ENCODE data around the gene UQCC2.

Gene UQCC2

GRCh38 chr6:33744895-33745546 is 33.5 kb upstream of the UQCC2 start:
- in situ Hi-C loops (cut with MboI; ENCODE audit: low sequenced_read_pairs) = no loop called here

GRCh38 chr6:33744001-33744848 is 32.7 kb upstream of the UQCC2 start:
- in situ Hi-C loops (cut with MboI; ENCODE audit: low sequenced_read_pairs) = no loop called here

GRCh38 chr6:33742837-33743236 is 31.3 kb upstream of the UQCC2 start:
- in situ Hi-C loops (cut with MboI; ENCODE audit: low sequenced_read_pairs) = no loop called here

GRCh38 chr6:33742092-33742491 is 30.6 kb upstream of the UQCC2 start:
- in situ Hi-C loops (cut with MboI; ENCODE audit: low sequenced_read_pairs) = no loop called here

GRCh38 chr6:33740794-33741193 is 29.3 kb upstream of the UQCC2 start:
- in situ Hi-C loops (cut with MboI; ENCODE audit: low sequenced_read_pairs) = no loop called here

- in situ Hi-C loops (cut with MboI; ENCODE audit: low sequenced_read_pairs) = no loop called here
These were observed 28.7 kb upstream of the UQCC2 start for GRCh38 chr6:33740204-33740608.

GRCh38 chr6:33739571-33739970 is 28.1 kb upstream of the UQCC2 start:
- in situ Hi-C loops (cut with MboI; ENCODE audit: low sequenced_read_pairs) = no loop called here

GRCh38 chr6:33738879-33739278 is 27.4 kb upstream of the UQCC2 start:
- in situ Hi-C loops (cut with MboI; ENCODE audit: low sequenced_read_pairs) = no loop called here

GRCh38 chr6:33738153-33738552 is 26.7 kb upstream of the UQCC2 start:
- in situ Hi-C loops (cut with MboI; ENCODE audit: low sequenced_read_pairs) = no loop called here

- in situ Hi-C loops (cut with MboI; ENCODE audit: low sequenced_read_pairs) = no loop called here
These were observed 25.9 kb upstream of the UQCC2 start for GRCh38 chr6:33737267-33738026.

GRCh38 chr6:33735216-33735615 is 23.7 kb upstream of the UQCC2 start:
- in situ Hi-C loops (cut with MboI; ENCODE audit: low sequenced_read_pairs) = no loop called here

- in situ Hi-C loops (cut with MboI; ENCODE audit: low sequenced_read_pairs) = no loop called here
These were observed 22.2 kb upstream of the UQCC2 start for GRCh38 chr6:33733709-33734007.

GRCh38 chr6:33732817-33733708 is 21.6 kb upstream of the UQCC2 start:
- in situ Hi-C loops (cut with MboI; ENCODE audit: low sequenced_read_pairs) = no loop called here

- in situ Hi-C loops (cut with MboI; ENCODE audit: low sequenced_read_pairs) = no loop called here
These were observed 20.9 kb upstream of the UQCC2 start for GRCh38 chr6:33732385-33732784.

GRCh38 chr6:33731751-33732282 is 20.3 kb upstream of the UQCC2 start:
- in situ Hi-C loops (cut with MboI; ENCODE audit: low sequenced_read_pairs) = no loop called here

- in situ Hi-C loops (cut with MboI; ENCODE audit: low sequenced_read_pairs) = no loop called here
These were observed 19.5 kb upstream of the UQCC2 start for GRCh38 chr6:33731035-33731434.

- in situ Hi-C loops (cut with MboI; ENCODE audit: low sequenced_read_pairs) = no loop called here
These were observed 19.1 kb upstream of the UQCC2 start for GRCh38 chr6:33730611-33731010.

- in situ Hi-C loops (cut with MboI; ENCODE audit: low sequenced_read_pairs) = no loop called here
These were observed 17.6 kb upstream of the UQCC2 start for GRCh38 chr6:33729059-33729458.

- in situ Hi-C loops (cut with MboI; ENCODE audit: low sequenced_read_pairs) = no loop called here
These were observed 16.9 kb upstream of the UQCC2 start for GRCh38 chr6:33728438-33728837.

GRCh38 chr6:33727932-33728331 is 16.4 kb upstream of the UQCC2 start:
- in situ Hi-C loops (cut with MboI; ENCODE audit: low sequenced_read_pairs) = no loop called here

GRCh38 chr6:33727126-33727525 is 15.6 kb upstream of the UQCC2 start:
- in situ Hi-C loops (cut with MboI; ENCODE audit: low sequenced_read_pairs) = no loop called here

Data from HL-60/S4 treated with phorbol 12-myristate 13-acetate at 8.2 ng/mL for 4 days and 3 days (cell line).